Aortic smooth muscle cell (primary cell): ENCODE measurements around the gene XPO6. TPM values are rescaled to one million over a fixed set of nuclear protein-coding genes. Genes with fewer than 3 reads are reported as not detected.

Experiments used
- total RNA-seq: library from RNA; depleted of rRNA; stranded (reverse); fragments of >200 nt; gene quantifications from 2 replicates; pipeline ENCODE4 v1.2.3, GENCODE V29; 2014

XPO6 gene
- 98.5 and 115 TPM in 2 replicates for total RNA-seq

GRCh38 chr16:28211758-28212531, at the start of gene XPO6:
Gene XPO6, minus strand, starts transcription at chr16:28211965. Its CDS starts 597 bp downstream, at chr16:28211368.

GRCh38 chr16:28063591-28064061, 148.1 kb downstream of the XPO6 start, which contains the start of gene GSG1L:
Gene GSG1L, minus strand, starts transcription at chr16:28063714. Its CDS starts 290 bp downstream, at chr16:28063424.

Other genes starting within 250 kb of the XPO6 start
- gene GSG1L, start 148.3 kb downstream of the XPO6 start, total RNA-seq, result not detected in 2 replicates
- not detected in 2 replicates for gene SBK1, start 80.6 kb upstream of the XPO6 start, total RNA-seq
- 1.2 and 1.3 TPM in 2 replicates for gene NPIPB6, start 151.5 kb upstream of the XPO6 start, total RNA-seq
- 72.8 and 213 TPM in 2 replicates for gene EIF3CL, start 191.9 kb upstream of the XPO6 start, total RNA-seq